ENCODE data around the gene IMPDH1.

Gene IMPDH1

DNA sequence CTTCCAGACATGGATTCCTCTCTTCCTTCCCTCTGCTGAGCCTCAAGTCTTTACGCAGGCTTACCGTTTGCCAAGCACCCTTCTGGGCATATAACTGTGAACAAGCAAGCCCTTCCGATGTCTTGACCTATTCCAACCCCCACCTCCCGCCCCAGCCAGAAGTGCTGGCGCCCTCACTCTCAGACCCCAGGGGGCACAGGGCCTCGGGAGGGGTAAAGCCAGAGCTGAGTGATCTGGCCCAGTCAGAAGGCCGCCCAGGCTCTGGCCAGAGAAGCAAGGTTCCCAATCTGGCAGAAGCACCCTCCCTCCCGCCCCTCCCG, 49.5 kb downstream of the IMPDH1 start:
- FAIRE-seq (no peak), DNase-seq (ENCODE audit: low spot score) (no peak)

DNA sequence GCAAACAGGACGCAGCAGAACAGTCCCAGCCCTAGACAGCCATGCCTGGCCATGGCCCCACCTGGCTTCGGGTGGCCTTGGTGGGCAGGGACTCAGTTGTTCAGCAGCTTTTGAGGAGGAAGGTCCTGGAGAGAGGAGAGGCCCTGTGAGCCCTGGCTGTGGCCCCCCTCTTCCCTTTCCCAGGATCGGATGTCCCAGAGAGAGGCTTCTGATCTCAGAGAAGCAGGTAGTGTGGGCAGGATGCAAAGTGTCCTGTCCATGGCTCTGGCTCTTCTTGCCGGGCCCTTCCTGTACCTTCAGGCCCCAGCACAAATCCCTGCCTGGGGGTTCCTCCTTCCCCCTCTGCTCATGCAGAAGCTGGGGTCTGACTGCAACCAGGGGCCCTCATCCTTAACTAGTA, 49.8 kb downstream of the IMPDH1 start:
- FAIRE-seq = no peak

DNA sequence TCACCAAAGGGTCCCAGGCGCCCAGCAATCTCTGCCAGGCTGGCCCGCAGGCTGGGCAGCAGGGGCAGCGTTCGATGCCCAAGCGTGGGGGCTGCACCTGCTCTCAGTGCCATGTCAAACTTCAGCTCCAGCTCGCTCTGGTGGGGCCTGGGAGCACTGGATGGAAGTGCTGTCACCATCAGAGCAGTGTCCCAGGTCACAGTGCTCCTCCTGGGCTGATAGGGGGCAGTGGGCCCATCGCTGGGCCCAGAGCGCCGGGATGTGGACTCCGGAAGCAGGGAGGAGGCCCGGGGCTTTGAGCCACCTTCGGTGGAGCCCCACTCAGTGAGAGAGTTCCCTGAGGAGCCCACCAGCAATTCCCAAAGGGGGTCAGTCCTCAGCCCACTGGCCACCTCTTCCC, 50.4 kb downstream of the IMPDH1 start:
- DNase-seq (ENCODE audit: low spot score) = no peak
- no peak for FAIRE-seq

More for the DNA sequence above, 49.8 kb downstream of the IMPDH1 start:
- DNase-seq (ENCODE audit: low spot score) = no peak

DNA sequence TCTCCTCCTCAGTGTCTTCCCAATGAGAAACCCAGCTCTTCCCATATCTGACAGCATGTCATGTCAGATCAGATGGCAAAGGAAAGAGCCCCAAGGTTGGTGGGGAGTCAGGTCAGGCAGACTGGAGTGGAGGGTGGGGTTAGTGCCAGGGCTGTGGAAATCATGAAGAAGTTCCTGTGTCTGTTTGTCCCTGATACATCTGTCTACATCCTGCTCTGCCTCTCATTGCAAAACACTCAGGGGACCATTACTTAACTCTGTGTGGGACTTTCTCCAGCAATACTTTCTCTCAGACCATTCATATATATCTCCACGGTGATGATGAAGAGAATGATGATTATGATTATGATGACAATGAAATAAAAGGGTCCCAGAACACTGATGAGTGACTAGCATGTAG, 51.5 kb downstream of the IMPDH1 start:
- FAIRE-seq (no peak), DNase-seq (ENCODE audit: low spot score) (no peak)

DNA sequence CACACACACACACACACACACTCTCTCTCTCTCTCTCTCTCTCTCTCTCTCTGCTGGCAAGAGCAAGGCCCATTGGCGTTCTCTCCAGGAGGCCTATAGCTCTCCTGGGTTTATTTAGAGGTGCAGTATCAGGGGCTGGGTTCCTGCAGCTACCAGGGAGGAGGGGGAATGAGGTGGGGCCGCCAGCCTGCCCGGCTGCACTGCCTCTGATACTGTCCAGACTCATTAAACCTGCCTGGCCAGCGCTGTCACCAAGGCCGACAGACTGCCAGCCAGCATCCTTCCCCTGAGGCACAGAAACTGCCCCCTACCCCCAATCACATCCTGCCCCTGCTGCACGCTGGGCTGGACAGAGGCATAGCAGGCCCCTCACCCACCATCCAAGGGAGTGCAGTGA, 52.6 kb downstream of the IMPDH1 start:
- no peak for FAIRE-seq
- no peak for DNase-seq (ENCODE audit: low spot score)

DNA sequence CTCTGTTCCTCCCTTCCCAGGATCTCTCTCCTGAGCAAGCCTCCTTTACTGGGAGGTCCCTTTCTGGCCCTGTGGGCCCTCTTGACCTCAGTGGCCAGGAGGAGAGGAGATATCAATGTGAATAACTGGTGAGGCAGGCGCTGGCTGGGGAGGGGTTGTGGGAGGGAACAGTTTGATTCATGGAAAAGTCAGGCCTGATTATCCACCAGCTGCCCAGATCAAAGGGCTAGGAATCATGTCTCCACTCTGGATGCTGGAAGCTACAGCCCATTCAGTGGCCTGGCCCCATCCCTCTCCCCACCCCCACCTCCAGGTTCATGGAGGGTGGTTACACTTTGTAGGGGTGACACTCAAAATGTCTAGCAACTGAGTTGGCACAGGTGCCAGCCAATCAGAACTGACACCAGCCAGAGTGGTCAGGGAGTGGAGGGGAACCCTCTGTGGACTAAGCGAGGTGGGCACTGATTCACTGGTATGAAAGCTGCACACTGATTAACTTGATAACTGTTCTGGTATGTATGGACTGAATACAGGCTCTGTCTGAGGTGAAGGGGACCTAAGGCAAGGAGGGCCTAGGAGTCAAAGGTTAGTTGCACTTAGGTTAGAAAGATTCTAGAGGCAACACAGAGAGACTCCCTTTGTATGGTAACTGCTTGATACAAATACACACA, 53.1 kb downstream of the IMPDH1 start:
- DNase-seq (ENCODE audit: low spot score) (peak; percentile 16), FAIRE-seq (no peak)

DNA sequence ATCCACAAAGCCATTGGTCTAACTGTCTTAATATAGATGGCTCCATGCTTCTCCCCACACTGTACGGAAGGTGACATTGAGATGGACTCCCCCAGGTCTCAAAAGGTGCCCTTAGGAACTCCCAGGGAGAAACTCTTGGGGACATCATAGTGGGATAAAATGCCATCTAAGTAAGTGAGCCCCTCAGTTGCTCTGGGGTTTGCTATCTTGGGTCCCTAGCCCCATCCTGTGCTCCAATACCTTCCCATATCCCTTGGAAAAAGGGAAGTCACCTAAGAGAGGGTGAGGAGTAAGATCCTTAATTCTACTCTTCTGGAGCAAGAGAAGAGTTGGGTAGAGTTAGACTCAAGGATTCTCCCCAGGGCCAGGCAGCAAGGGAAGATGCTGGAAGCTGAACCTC, 56.2 kb downstream of the IMPDH1 start:
- FAIRE-seq (no peak), DNase-seq (ENCODE audit: low spot score) (no peak)

DNA sequence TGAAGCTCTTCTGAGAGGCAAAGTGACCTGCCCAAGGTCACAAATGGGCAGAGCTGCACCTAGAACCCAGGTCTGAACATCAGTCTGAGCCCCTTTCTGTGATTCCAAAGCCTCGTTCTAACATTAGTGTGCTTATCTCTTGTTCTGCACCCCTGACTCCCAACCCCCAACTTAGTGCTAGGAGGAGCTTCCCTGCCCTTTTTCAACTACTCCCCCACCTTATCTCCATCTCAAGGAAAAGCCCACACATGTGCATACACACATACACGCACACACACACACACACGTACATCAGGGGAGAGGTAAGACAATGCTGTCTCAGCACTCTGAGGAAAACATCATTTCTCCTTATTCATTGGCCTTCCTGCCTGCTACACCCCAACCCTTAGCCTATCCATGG, 56.6 kb downstream of the IMPDH1 start:
- DNase-seq (ENCODE audit: low spot score) = no peak
- no peak for FAIRE-seq

DNA sequence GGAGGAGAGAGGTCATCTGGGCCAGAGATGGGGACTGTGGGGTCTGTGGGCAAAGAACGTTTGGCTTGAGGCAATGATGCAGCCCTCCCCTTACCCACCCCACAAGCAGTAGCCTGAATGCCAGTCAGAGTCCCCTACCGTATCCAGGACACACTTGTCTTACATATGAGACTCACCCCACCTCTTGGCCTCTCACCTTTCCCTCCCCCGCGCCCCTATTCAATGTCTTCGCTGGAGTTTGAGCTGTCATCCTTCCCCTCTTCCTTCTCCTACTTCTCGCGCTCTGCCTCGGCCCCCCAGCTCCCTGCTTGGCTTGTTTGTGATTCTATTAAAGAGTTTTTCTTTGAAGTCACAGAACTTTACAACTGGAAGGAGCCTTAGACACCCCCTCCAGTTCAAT, 57.1 kb downstream of the IMPDH1 start:
- FAIRE-seq = no peak
- DNase-seq (ENCODE audit: low spot score) = no peak

DNA sequence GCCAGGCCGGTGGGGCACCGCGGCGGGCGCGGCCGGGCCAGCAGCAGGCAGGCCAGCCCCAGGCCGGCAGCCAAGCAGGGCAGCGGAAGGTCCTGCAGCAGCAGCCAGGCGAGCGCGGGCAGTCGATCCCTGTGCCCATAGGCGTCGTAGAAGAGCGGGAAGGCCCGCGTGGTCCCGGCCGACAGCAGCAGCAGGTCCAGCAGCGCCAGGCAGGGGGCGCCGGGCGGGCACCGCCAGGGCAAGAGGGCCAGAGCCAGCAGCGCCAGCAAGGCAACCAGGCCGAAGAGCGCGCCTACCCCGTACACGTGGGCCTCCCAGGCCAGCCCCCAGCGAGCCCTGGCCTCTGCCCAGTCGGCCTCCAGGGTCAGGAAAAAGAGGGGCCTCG, 57.6 kb downstream of the IMPDH1 start:
- FAIRE-seq (no peak), DNase-seq (ENCODE audit: low spot score) (no peak)

DNA sequence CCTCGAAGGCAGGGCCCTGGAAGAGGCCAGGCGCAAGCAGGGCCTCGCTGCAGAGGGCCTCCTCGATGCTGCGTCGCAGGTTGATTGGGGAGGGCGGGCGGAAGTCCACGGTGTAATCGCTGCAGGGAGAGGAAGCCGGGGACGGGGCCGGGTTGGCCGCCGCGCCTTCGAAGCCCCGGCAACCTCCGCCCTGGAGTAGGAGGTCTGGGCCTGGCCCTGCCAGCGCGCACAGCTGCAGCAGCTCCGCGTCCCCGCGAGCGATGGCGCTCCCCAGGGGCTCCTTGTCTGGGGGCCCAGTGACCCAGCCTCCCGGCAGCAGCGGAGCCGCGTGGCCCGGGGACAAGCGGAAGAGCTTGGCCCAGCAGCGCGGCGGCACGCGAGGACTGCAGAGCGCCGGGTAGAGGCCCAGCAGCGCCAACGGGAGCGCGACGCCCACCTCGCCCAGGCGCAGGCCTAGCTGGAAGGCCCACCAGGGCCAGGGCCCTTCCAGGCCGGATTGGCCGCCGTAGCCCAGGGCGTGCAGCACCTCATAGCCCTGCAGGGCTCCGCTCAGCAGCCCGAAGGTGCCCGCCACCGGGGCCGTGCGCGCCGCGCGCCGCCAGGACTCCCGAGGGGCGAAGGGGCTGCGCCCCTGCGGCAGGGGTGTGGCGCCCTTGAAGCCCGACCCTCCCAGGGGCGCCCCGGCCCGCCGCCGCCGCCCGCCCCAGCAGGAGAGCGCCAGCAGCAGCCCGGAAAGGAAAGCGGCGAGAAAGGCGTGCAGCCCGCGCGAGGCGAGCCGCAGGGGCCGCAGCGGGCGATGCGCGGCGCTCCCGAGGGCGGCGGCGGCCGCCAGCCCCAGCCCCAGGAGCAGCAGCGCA, 58.3 kb downstream of the IMPDH1 start:
- DNase-seq (ENCODE audit: low spot score) (no peak), FAIRE-seq (no peak)

DNA sequence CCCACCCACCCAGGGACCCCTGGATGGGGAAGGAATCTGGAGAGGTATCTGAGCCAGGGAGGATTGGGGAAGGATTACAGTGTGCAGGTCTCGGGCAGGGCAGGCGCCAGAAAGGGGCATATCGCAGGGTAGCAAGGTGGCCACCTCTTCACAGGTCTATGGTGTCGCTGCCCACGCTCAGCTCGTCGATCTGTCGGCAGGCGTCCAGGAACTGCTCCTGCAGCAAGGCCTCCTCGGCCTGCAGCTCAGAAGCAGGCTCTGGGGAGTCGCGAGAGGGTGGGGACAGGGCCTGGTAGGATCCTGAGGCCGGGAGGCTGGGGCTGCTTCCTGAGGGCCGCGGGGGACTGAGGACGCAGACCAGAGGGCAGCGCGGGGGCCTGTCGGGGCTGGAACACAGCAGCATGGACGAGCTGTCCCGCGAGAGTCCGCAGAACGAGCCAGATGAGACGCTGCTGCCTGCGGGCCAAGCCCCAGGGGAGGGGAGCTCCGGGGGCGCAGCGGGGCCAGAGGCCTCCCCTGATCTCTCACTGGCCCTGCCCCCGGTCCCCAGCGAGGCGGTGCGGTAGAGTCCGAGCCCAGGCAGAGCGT, 59.0 kb downstream of the IMPDH1 start:
- DNase-seq (ENCODE audit: low spot score) (no peak), FAIRE-seq (no peak)

DNA sequence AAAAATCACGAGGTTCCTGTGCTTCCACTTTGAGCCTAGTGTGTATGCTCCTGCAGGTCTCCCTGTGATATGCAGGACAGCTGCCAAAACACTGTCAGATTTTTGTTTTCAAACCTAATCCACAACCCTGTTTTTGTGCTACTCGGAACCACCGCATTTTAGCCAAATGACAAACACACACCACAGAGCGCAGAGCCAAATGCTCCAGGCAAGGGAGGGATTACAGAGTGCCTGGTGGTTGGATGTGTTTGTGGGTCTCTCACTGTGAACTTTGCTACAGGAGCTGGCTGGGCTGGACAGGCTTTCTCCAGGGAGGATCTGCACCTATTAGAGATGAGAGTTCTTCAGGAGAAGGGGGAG, 60.3 kb downstream of the IMPDH1 start:
- no peak for FAIRE-seq
- DNase-seq (ENCODE audit: low spot score) = no peak

DNA sequence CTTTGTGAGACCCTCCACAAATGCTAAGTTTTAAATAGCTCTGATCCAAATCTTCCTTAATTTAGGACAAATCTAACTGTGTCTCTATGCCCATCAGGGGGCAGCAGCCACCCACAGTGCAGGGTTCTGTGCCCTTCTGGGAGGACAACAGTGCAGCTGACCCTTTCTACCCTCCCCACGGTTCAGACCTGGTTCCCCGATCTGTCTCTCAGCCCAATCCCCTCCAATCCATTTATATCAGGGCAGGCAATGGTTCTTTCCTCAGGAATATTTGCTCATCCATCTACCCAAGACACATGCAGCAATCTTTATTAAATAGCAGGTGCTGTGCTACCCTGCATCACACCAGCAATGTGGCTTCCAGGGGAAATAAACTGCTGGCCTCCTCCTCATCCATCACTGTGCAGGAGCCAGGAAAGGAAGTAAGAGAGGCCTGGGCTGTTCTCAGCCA, 62.1 kb downstream of the IMPDH1 start:
- DNase-seq (ENCODE audit: low spot score) (no peak), FAIRE-seq (no peak)

DNA sequence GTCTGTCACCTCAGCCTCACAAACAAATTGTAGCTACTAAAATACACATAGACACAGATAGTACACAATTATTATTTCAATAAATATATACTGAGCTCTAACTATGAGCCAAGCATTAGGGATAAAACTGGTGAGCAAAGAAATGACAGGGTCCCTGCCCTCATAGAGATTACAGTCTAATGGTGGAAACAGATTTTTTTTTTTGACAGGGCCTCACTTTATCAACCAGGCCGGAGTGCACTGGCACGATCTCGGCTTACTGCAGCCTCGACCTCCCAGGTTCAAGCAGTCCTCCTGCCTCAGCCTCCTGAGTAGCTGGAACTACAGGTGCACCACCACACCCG, 65.4 kb downstream of the IMPDH1 start:
- no peak for DNase-seq (ENCODE audit: low spot score)
- no peak for FAIRE-seq

DNA sequence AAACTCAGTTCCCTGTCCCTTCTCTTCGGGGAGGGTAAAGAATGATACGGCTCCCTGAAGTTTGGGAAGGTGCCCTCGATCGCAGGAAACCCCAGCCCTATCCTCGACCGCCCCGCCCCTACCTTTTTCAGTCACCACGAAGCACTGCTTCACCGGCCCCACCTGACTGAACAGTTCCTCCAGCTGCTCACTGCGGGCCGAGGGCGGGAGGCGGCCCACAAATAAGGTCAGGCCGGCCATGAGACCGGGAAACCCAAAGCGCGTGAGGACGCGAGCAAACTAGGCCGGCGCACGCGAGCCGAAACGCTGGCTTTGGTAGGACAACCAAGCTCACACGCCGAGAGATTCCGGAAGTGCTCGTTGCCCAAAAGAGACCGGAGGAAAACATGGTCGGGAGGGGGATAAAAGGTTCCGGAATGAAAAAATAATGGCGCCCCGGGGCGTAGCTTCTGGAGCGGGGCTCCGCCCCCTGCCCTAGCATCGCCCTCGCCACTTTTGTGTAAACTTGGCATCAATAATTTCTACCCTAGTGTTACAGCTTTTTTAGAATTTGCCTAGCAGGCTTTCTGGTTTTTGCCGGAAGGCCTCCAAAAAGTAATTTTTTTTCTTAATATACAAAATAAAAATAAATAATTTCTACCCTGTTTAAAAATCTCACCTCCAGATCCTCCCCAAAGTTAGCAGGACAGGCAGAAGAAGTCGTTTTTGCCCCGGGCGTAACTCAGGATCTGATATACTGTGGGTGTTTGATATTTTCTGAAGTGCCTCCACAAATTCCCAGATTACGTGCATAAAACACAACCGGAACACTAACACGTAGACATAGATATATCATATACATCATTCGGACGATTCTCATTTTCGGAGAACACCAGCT, 66.0 kb downstream of the IMPDH1 start, which contains the start of gene RBM28:
Gene RBM28, minus strand, starts transcription at position 355 of the 877 bp plus-strand sequence. Its CDS starts 115 bp downstream, at position 240.
- FAIRE-seq (peak; percentile 35), DNase-seq (ENCODE audit: low spot score) (peak; percentile 83)
